ENCODE data around the gene PRR20G. TPM values are rescaled to one million over a fixed set of nuclear protein-coding genes. Genes with fewer than 3 reads are reported as not detected.
"Not testable (repeated sequence)": the region's sequence is repeated elsewhere in the genome, so short reads cannot be mapped to it uniquely, and the experiment has no call there.

The PRR20G gene
- total and polyA plus RNA-seq, 7 experiments from 2014 or later: not detected

- no peak overlapping the region for H3K27ac Mint-ChIP-seq
- H3K4me1 Mint-ChIP-seq: peaks cover 0 to 4% (median 0%) of the 10 kb centered on the region in 7 donors
- Histone ChIP-seq H3K4me3 (ENCODE audit: low read length) (no peak overlapping the region), H3K27ac (ENCODE audit: low read depth, low read length) (no peak overlapping the region), H3K36me3 (ENCODE audit: control insufficient read depth in 2 of 3, insufficient read depth in 3 of 3, low read length in 3 of 3) (no peaks in the 10 kb centered on the region), H3K9me3 (ENCODE audit: control insufficient read depth in 2 of 3, low read length in 3 of 3) (no peaks in the 10 kb centered on the region), H3K4me1 (ENCODE audit: control insufficient read depth in 2 of 2, insufficient read depth in 2 of 2, low read length in 2 of 2) (no peaks in the 10 kb centered on the region), H3K27me3 (ENCODE audit: control insufficient read depth in 2 of 2, insufficient read depth in 2 of 2, low read length in 2 of 2) (peaks cover 0 to 4% of the 10 kb centered on the region in 2 donors)
- H3K27me3 Mint-ChIP-seq: peaks cover 6 to 35% (median 16%) of the 10 kb centered on the region in 5 donors
- intact Hi-C loops (cut with micrococcal nuclease): no loop called here
- ChIA-PET POLR2A (no interaction called here), CTCF (no interaction called here)
- ATAC-seq: no peak
- no peaks in the 10 kb centered on the region for H3K36me3 Mint-ChIP-seq
- H3K9me3 Mint-ChIP-seq: peaks cover 0 to 13% (median 0%) of the 10 kb centered on the region in 11 donors
- H3K4me3 Mint-ChIP-seq: no peak overlapping the region
- no peak for DNase-seq
These were observed 16.4 kb upstream of the PRR20G start for GRCh38 chr3:127304121-127304744.

DNA sequence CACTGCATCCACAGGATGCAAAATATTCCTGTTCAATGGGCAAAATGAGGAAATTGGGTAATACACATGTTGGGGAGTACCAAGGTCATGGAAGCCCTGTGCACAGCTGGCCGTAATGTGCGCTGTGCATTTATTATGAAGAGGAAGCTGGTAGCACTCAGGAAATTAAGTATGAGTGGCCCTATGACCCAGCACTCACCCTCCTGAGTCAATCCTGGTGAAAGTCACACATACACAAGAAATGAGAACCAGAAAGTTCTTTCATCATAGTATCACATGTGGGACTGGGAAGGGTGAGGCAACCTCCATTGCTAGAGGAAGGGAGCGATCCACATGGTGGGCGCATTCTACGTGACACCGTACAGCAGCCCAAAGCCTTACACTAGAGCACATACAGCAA is 11.4 kb upstream of the PRR20G start:
- Mint-ChIP-seq H3K27me3 (peaks cover 6 to 24% (median 22%) of the 10 kb centered on the region in 5 donors), H3K4me1 (no peaks in the 10 kb centered on the region), H3K27ac (no peak overlapping the region), H3K4me3 (no peak overlapping the region), H3K36me3 (no peaks in the 10 kb centered on the region), H3K9me3 (peaks cover 0 to 4% (median 0%) of the 10 kb centered on the region in 11 donors)
- ChIA-PET CTCF (no interaction called here), POLR2A (no interaction called here)
- intact Hi-C loops (cut with micrococcal nuclease): loop anchor here in 1 of 2 donors (10.0 kb wide), 1 partner anchor 384 kb away; no protein-coding TSS in a partner anchor
- DNase-seq (no peak), ATAC-seq (peak; percentile 94)
- no peak overlapping the region for H3K27ac ChIP-seq (ENCODE audit: low read depth, low read length)
- H3K36me3 ChIP-seq (ENCODE audit: control insufficient read depth in 2 of 3, insufficient read depth in 3 of 3, low read length in 3 of 3): no peaks in the 10 kb centered on the region
- no peaks in the 10 kb centered on the region for H3K27me3 ChIP-seq (ENCODE audit: control insufficient read depth in 2 of 2, insufficient read depth in 2 of 2, low read length in 2 of 2)
- no peak overlapping the region for H3K4me3 ChIP-seq (ENCODE audit: low read length)
- H3K4me1 ChIP-seq (ENCODE audit: control insufficient read depth in 2 of 2, insufficient read depth in 2 of 2, low read length in 2 of 2): no peaks in the 10 kb centered on the region
- no peaks in the 10 kb centered on the region for H3K9me3 ChIP-seq (ENCODE audit: control insufficient read depth in 2 of 3, low read length in 3 of 3)

- no peak overlapping the region for H3K4me3 Mint-ChIP-seq
- Histone ChIP-seq H3K4me1 (ENCODE audit: control insufficient read depth in 2 of 2, insufficient read depth in 2 of 2, low read length in 2 of 2) (no peaks in the 10 kb centered on the region), H3K4me3 (ENCODE audit: low read length) (no peak overlapping the region), H3K36me3 (ENCODE audit: control insufficient read depth in 2 of 3, insufficient read depth in 3 of 3, low read length in 3 of 3) (no peaks in the 10 kb centered on the region), H3K27ac (ENCODE audit: low read depth, low read length) (no peak overlapping the region), H3K27me3 (ENCODE audit: control insufficient read depth in 2 of 2, insufficient read depth in 2 of 2, low read length in 2 of 2) (no peaks in the 10 kb centered on the region), H3K9me3 (ENCODE audit: control insufficient read depth in 2 of 3, low read length in 3 of 3) (no peaks in the 10 kb centered on the region)
- CTCF ChIA-PET: no interaction called here
- H3K4me1 Mint-ChIP-seq: no peaks in the 10 kb centered on the region
- H3K27me3 Mint-ChIP-seq: peaks cover 6 to 29% (median 17%) of the 10 kb centered on the region in 5 donors
- peaks cover 0 to under 1% (median 0%) of the 10 kb centered on the region in 5 donors for H3K36me3 Mint-ChIP-seq
- POLR2A ChIA-PET: no interaction called here
- DNase-seq (no peak), ATAC-seq (no peak)
- intact Hi-C loops (cut with micrococcal nuclease): loop anchor here in 1 of 2 donors (10.0 kb wide), 1 partner anchor 382 kb away; no protein-coding TSS in a partner anchor
- no peak overlapping the region for H3K27ac Mint-ChIP-seq
- peaks cover 0 to 6% (median 1%) of the 10 kb centered on the region in 11 donors for H3K9me3 Mint-ChIP-seq
These were observed 9.1 kb upstream of the PRR20G start for GRCh38 chr3:127296959-127297358.

DNA sequence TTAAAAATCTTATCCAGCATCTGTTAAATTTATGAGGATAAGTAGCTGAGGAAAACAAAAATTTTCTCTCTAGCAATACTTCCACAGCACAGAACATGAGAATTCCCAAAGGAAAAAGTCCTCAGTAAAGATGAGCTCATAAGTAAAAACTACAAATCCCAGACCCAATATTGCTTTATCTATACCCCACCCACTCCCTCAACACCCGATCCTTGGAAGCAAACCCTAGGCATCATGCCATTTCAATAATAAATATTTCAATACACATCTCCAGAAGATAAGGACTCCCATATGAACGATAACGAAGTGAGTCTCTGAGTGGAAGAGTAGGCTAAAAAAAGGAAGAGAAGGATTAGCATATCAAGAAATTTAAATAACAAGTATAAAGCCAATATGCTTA is 8.3 kb upstream of the PRR20G start:
- Histone ChIP-seq H3K4me3 (ENCODE audit: low read length) (no peak overlapping the region), H3K4me1 (ENCODE audit: control insufficient read depth in 2 of 2, insufficient read depth in 2 of 2, low read length in 2 of 2) (no peaks in the 10 kb centered on the region), H3K36me3 (ENCODE audit: control insufficient read depth in 2 of 3, insufficient read depth in 3 of 3, low read length in 3 of 3) (no peaks in the 10 kb centered on the region), H3K27ac (ENCODE audit: low read depth, low read length) (no peak overlapping the region), H3K9me3 (ENCODE audit: control insufficient read depth in 2 of 3, low read length in 3 of 3) (no peaks in the 10 kb centered on the region), H3K27me3 (ENCODE audit: control insufficient read depth in 2 of 2, insufficient read depth in 2 of 2, low read length in 2 of 2) (no peaks in the 10 kb centered on the region)
- ChIA-PET POLR2A (no interaction called here), CTCF (no interaction called here)
- ATAC-seq: no peak
- H3K27ac Mint-ChIP-seq: no peak overlapping the region
- no peak overlapping the region for H3K4me3 Mint-ChIP-seq
- H3K4me1 Mint-ChIP-seq: no peaks in the 10 kb centered on the region
- peaks cover 0 to 13% (median 2%) of the 10 kb centered on the region in 11 donors for H3K9me3 Mint-ChIP-seq
- H3K27me3 Mint-ChIP-seq: peaks cover 4 to 34% (median 17%) of the 10 kb centered on the region in 5 donors
- intact Hi-C loops (cut with micrococcal nuclease): loop anchor here in 1 of 2 donors (10.0 kb wide), 1 partner anchor 381 kb away; no protein-coding TSS in a partner anchor
- peaks cover 0 to 6% (median 0%) of the 10 kb centered on the region in 5 donors for H3K36me3 Mint-ChIP-seq
- no peak for DNase-seq

GRCh38 chr3:127293650-127294049 is 5.8 kb upstream of the PRR20G start:
- H3K27me3 ChIP-seq (ENCODE audit: control insufficient read depth in 2 of 2, insufficient read depth in 2 of 2, low read length in 2 of 2); H3K36me3 Mint-ChIP-seq; H3K27ac Mint-ChIP-seq; CTCF ChIA-PET; POLR2A ChIA-PET; H3K27ac ChIP-seq (ENCODE audit: low read depth, low read length); H3K4me1 ChIP-seq (ENCODE audit: control insufficient read depth in 2 of 2, insufficient read depth in 2 of 2, low read length in 2 of 2); H3K4me1 Mint-ChIP-seq; H3K4me3 ChIP-seq (ENCODE audit: low read length); H3K4me3 Mint-ChIP-seq; DNase-seq; H3K36me3 ChIP-seq (ENCODE audit: control insufficient read depth in 2 of 3, insufficient read depth in 3 of 3, low read length in 3 of 3); H3K9me3 ChIP-seq (ENCODE audit: control insufficient read depth in 2 of 3, low read length in 3 of 3); ATAC-seq: not testable (repeated sequence)
- Mint-ChIP-seq H3K9me3 (peaks cover 0 to 13% (median 3%) of the 10 kb centered on the region in 11 donors), H3K27me3 (peaks cover 0 to 32% (median 17%) of the 10 kb centered on the region in 5 donors)
- intact Hi-C loops (cut with micrococcal nuclease): loop anchor here in 1 of 2 donors (10.0 kb wide), 1 partner anchor 379 kb away; no protein-coding TSS in a partner anchor

DNA sequence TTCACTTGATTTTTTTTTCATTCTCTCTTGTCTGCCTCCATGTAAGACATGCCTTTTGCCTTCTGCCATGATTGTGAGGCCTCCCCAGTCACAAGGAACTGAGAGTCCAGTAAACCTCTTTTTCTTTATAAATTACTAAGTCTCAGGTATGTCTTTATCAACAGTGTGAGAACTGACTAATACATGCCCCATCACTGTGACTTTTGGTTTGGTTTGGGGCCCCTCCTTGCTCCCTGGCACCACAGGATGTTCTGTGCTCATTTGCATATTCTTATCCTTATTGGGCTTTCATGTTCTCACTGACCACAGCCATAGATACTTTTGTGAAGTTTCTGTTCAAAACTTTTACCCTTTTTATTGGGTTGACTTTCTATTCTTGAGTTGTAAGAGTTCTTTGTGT is 3.8 kb upstream of the PRR20G start:
- no peak for ATAC-seq

GRCh38 chr3:127291114-127291513 is 3.3 kb upstream of the PRR20G start:
- CTCF ChIA-PET: no interaction called here
- H3K9me3 Mint-ChIP-seq: peaks cover 0 to 22% (median 5%) of the 10 kb centered on the region in 11 donors
- no peaks in the 10 kb centered on the region for H3K4me1 ChIP-seq (ENCODE audit: control insufficient read depth in 2 of 2, insufficient read depth in 2 of 2, low read length in 2 of 2)
- no peaks in the 10 kb centered on the region for H3K36me3 ChIP-seq (ENCODE audit: control insufficient read depth in 2 of 3, insufficient read depth in 3 of 3, low read length in 3 of 3)
- intact Hi-C loops (cut with micrococcal nuclease): loop anchor here in 1 of 2 donors (10.0 kb wide), 1 partner anchor 376 kb away; no protein-coding TSS in a partner anchor
- H3K27ac Mint-ChIP-seq: no peak overlapping the region
- POLR2A ChIA-PET: no interaction called here
- ATAC-seq (no peak), DNase-seq (no peak)
- peaks cover 0 to 2% (median 0%) of the 10 kb centered on the region in 7 donors for H3K4me1 Mint-ChIP-seq
- no peaks in the 10 kb centered on the region for H3K27me3 ChIP-seq (ENCODE audit: control insufficient read depth in 2 of 2, insufficient read depth in 2 of 2, low read length in 2 of 2)
- no peak overlapping the region for H3K4me3 Mint-ChIP-seq
- peaks cover 0 to 27% (median 8%) of the 10 kb centered on the region in 5 donors for H3K27me3 Mint-ChIP-seq
- peaks cover 0 to 6% (median 0%) of the 10 kb centered on the region in 5 donors for H3K36me3 Mint-ChIP-seq
- no peak overlapping the region for H3K4me3 ChIP-seq (ENCODE audit: low read length)
- no peak overlapping the region for H3K27ac ChIP-seq (ENCODE audit: low read depth, low read length)
- H3K9me3 ChIP-seq (ENCODE audit: control insufficient read depth in 2 of 3, low read length in 3 of 3): no peaks in the 10 kb centered on the region

More for the DNA sequence above, 3.8 kb upstream of the PRR20G start:
- Mint-ChIP-seq H3K4me1 (peaks cover 0 to under 1% (median 0%) of the 10 kb centered on the region in 7 donors), H3K9me3 (peaks cover 0 to 17% (median 5%) of the 10 kb centered on the region in 11 donors), H3K36me3 (peaks cover 0 to 6% (median 0%) of the 10 kb centered on the region in 5 donors), H3K4me3 (no peak overlapping the region), H3K27me3 (peaks cover 0 to 27% (median 8%) of the 10 kb centered on the region in 5 donors), H3K27ac (no peak overlapping the region)
- Histone ChIP-seq H3K36me3 (ENCODE audit: control insufficient read depth in 2 of 3, insufficient read depth in 3 of 3, low read length in 3 of 3) (no peaks in the 10 kb centered on the region), H3K4me3 (ENCODE audit: low read length) (no peak overlapping the region), H3K27ac (ENCODE audit: low read depth, low read length) (no peak overlapping the region), H3K27me3 (ENCODE audit: control insufficient read depth in 2 of 2, insufficient read depth in 2 of 2, low read length in 2 of 2) (no peaks in the 10 kb centered on the region), H3K4me1 (ENCODE audit: control insufficient read depth in 2 of 2, insufficient read depth in 2 of 2, low read length in 2 of 2) (no peaks in the 10 kb centered on the region), H3K9me3 (ENCODE audit: control insufficient read depth in 2 of 3, low read length in 3 of 3) (no peaks in the 10 kb centered on the region)
- no peak for DNase-seq
- ChIA-PET POLR2A (no interaction called here), CTCF (no interaction called here)
- intact Hi-C loops (cut with micrococcal nuclease): loop anchor here in 1 of 2 donors (10.0 kb wide), 1 partner anchor 377 kb away; no protein-coding TSS in a partner anchor

All from naive thymus-derived CD4-positive, alpha-beta T cell (primary cell).